T-helper 2 cell treated with Interferon-gamma antibody and Interleukin-4, amounts not matched to agents 5 μg/mL and 100 μg/mL, for 36 hours (primary cell): ENCODE data around the gene LRRC14B.

ENCODE experiments used
- DNase-seq: peaks from one replicate; pipeline ENCODE4 v3.0.0; 2021; ENCODE audit warnings: low spot score
- H3K27ac Mint-ChIP-seq: one replicate; pipeline ENCODE4 v1.8.0; 2021; ENCODE audit warnings: mild to moderate bottlenecking, mixed read lengths
- H3K27me3 Mint-ChIP-seq: one replicate; pipeline ENCODE4 v1.8.0; 2021; ENCODE audit warnings: low read depth, mixed read lengths
- H3K36me3 Mint-ChIP-seq: one replicate; pipeline ENCODE4 v1.8.0; 2021; ENCODE audit warnings: low read depth, mixed read lengths
- H3K4me1 Mint-ChIP-seq: one replicate; pipeline ENCODE4 v1.8.0; 2021; ENCODE audit warnings: low read depth, mixed read lengths
- H3K4me3 Mint-ChIP-seq: one replicate; pipeline ENCODE4 v1.8.0; 2022; ENCODE audit warnings: mild to moderate bottlenecking, moderate library complexity, mixed read lengths
- H3K9me3 Mint-ChIP-seq: one replicate; pipeline ENCODE4 v1.8.0; 2021; ENCODE audit warnings: mixed read lengths

The LRRC14B gene

GRCh38 chr5:155651-156410 lies 35.5 kb upstream of the LRRC14B start:
- Mint-ChIP-seq H3K4me3 (no peak overlapping the region), H3K27me3 (peaks cover 3% of the 10 kb centered on the region), H3K36me3 (no peaks in the 10 kb centered on the region), H3K9me3 (no peaks in the 10 kb centered on the region), H3K27ac (no peak overlapping the region), H3K4me1 (no peaks in the 10 kb centered on the region)
- DNase-seq: no peak

GRCh38 chr5:156411-157072 lies 34.8 kb upstream of the LRRC14B start:
- no peaks in the 10 kb centered on the region for H3K9me3 Mint-ChIP-seq
- no peak for DNase-seq
- H3K27ac Mint-ChIP-seq: no peak overlapping the region
- H3K4me3 Mint-ChIP-seq: no peak overlapping the region
- peaks cover 3% of the 10 kb centered on the region for H3K27me3 Mint-ChIP-seq
- no peaks in the 10 kb centered on the region for H3K36me3 Mint-ChIP-seq
- H3K4me1 Mint-ChIP-seq: no peaks in the 10 kb centered on the region

- DNase-seq: no peak
- H3K4me1 Mint-ChIP-seq: no peaks in the 10 kb centered on the region
- H3K4me3 Mint-ChIP-seq: no peak overlapping the region
- H3K27ac Mint-ChIP-seq: no peak overlapping the region
- no peaks in the 10 kb centered on the region for H3K9me3 Mint-ChIP-seq
- H3K27me3 Mint-ChIP-seq: no peaks in the 10 kb centered on the region
- no peaks in the 10 kb centered on the region for H3K36me3 Mint-ChIP-seq
These were observed 34.1 kb upstream of the LRRC14B start for GRCh38 chr5:157126-157715.

DNA sequence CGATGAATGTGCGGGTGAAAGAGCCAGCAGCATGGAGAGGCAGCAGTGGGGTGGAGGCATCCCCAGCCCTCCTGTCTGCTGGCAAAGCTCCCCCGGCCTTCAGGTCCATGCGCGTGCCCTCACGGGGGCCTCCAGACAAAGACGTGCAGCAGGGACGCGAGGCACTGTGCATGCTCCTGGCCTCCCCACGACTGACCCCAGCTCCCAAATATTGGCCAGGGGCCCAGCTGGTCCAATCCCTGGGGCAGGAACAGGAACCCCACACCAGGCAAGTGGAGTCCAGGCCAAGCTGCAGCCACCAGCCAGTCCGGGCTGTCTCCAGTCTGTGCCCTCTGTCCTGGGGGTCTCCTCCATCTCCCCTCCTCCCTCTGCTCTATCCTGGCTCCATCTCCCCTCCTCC lies 33.5 kb upstream of the LRRC14B start:
- Mint-ChIP-seq H3K9me3 (no peaks in the 10 kb centered on the region), H3K4me3 (no peak overlapping the region), H3K27ac (no peak overlapping the region), H3K4me1 (no peaks in the 10 kb centered on the region), H3K36me3 (no peaks in the 10 kb centered on the region), H3K27me3 (no peaks in the 10 kb centered on the region)
- DNase-seq: no peak

DNA sequence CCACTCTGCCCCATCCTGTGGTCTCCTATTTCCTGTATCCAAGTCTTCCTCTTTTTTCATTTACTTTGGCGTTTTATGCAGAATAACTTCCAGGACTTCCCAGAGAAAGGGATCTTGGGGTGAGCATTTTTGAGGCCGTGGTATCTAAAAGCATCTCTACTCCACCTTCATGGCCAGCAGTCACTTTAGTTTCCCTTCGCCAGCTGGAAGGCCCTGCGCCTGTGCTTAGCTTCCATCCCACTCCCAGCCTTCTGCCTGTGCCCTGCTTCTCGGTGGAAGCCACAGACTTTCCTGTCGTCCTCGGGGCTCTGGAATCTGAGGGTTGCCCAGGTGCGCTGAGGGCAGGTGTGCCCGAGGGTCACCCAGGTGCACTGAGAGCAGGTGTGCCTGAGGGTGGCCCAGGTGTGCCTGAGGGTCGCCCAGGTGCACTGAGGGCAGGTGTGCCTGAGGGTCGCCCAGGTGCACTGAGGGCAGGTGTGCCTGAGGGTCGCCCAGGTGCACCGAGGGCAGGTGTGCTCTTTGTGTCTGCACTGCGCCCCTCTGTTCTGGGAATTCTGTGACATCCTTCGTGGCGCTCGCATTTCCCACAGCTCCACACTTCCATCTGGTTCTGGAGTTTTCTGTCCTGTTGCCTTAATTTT lies 32.4 kb upstream of the LRRC14B start:
- Mint-ChIP-seq H3K27me3 (no peaks in the 10 kb centered on the region), H3K9me3 (no peaks in the 10 kb centered on the region)

DNA sequence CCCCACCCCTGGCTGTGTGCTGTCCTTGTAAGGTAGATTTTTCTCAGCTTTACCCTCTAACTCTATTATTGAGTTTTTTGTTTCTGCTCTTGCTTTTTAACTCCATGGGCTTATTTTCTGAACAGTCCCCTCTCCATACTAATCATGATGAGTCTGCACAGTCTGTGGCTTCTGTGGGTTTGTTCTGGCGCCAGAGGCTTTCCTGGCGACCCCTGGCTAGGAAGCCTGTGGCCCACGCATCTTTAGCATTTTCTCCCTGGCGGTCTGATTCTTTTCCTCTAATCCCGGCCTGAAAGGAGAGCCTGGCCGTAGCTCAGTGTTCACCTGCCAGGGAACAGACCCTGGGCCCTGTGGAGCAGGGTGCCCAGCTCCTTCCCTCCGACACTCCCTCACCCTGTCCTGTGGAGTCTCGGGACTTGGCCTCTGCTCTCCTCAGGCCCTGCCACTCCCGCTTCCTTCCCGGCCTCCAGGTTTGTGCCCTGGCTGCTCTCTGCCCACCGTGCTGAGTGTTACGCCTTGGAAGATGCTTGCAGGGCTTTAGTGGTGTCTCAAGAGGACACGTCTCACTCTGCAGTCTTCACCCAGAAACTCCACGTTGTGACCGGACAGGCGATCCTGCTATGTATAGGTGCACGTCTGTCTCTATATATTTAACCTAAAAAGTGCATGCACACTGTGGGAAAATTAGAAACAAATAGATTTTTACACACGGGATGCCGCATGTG lies 31.7 kb upstream of the LRRC14B start:
- Mint-ChIP-seq H3K4me3 (no peak overlapping the region), H3K27me3 (no peaks in the 10 kb centered on the region), H3K4me1 (no peaks in the 10 kb centered on the region), H3K27ac (no peak overlapping the region), H3K9me3 (no peaks in the 10 kb centered on the region), H3K36me3 (no peaks in the 10 kb centered on the region)
- DNase-seq: no peak

More for the DNA sequence above, 32.4 kb upstream of the LRRC14B start:
- H3K4me1 Mint-ChIP-seq: no peaks in the 10 kb centered on the region
- no peak for DNase-seq
- H3K36me3 Mint-ChIP-seq: no peaks in the 10 kb centered on the region
- no peak overlapping the region for H3K27ac Mint-ChIP-seq
- no peak overlapping the region for H3K4me3 Mint-ChIP-seq

DNA sequence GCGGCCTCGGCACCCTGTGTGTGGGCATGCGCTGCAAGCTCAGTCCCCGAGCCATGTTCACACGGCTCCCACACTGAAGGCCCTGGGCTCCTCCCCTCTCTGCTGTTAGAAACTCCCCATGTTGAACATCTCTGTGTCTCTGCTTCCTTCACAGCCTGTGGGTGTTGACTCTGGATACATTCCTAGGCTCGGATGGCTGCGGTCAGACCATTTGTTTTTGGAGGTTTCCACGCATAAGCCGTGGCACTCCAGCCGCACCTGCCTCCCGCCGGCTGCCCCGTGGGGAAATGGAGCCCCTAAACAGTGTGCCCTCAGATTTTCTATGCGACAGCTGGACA lies 31.2 kb upstream of the LRRC14B start:
- H3K4me1 Mint-ChIP-seq: no peaks in the 10 kb centered on the region
- H3K4me3 Mint-ChIP-seq: no peak overlapping the region
- H3K36me3 Mint-ChIP-seq: no peaks in the 10 kb centered on the region
- H3K27ac Mint-ChIP-seq: no peak overlapping the region
- no peak for DNase-seq
- no peaks in the 10 kb centered on the region for H3K27me3 Mint-ChIP-seq
- H3K9me3 Mint-ChIP-seq: no peaks in the 10 kb centered on the region

DNA sequence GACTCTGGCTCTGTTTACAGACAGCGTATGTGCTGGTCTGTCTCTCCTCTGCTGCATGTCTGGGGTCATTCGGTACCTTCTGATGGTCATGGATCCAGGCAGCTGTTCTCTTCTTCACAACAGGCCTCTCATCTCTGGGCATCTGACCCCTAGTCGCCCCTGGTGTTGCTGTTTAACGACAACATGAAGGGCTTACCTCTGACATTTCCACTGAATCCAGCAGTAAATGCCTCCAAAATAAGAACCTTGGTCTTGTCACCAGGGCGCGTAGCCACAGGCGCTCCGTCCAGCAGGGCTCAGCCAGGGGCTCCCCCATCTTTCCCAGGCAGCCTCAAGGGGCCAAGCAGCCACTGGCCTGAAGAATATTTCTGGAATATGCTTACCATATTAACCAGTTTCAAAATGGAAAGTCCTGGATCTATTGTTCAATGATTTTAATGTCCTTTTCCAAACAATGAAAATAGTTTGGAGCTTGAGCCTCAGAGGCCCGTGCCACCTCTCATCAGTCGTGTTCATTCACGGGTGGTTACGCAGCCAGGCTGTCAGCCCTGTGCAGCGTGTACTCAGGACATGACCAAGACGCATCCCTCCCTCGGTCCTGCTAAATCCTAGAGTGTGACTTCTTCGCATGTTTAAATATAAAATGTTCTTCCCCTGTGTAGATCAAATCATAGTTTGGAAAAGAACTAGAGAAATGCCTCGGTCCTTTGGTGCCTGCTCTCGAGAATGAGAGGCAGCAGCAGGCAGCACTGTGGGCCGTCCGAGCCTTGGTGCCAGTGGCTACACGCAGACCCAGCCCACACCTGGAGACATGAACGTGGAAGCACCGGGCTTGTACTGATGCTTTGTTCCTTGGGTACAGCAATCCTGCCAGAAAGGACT lies 30.1 kb upstream of the LRRC14B start:
- Mint-ChIP-seq H3K27ac (no peak overlapping the region), H3K4me1 (no peaks in the 10 kb centered on the region), H3K27me3 (no peaks in the 10 kb centered on the region), H3K36me3 (no peaks in the 10 kb centered on the region), H3K9me3 (no peaks in the 10 kb centered on the region), H3K4me3 (no peak overlapping the region)
- no peak for DNase-seq

- Mint-ChIP-seq H3K27me3 (no peaks in the 10 kb centered on the region), H3K4me1 (no peaks in the 10 kb centered on the region), H3K27ac (no peak overlapping the region), H3K36me3 (no peaks in the 10 kb centered on the region), H3K9me3 (no peaks in the 10 kb centered on the region), H3K4me3 (no peak overlapping the region)
- no peak for DNase-seq
These were observed 29.5 kb upstream of the LRRC14B start for GRCh38 chr5:161803-162110.

GRCh38 chr5:162190-162564 lies 29.1 kb upstream of the LRRC14B start:
- Mint-ChIP-seq H3K27me3 (no peaks in the 10 kb centered on the region), H3K27ac (no peak overlapping the region), H3K4me1 (no peaks in the 10 kb centered on the region), H3K9me3 (no peaks in the 10 kb centered on the region), H3K4me3 (no peak overlapping the region), H3K36me3 (no peaks in the 10 kb centered on the region)
- DNase-seq: no peak

DNA sequence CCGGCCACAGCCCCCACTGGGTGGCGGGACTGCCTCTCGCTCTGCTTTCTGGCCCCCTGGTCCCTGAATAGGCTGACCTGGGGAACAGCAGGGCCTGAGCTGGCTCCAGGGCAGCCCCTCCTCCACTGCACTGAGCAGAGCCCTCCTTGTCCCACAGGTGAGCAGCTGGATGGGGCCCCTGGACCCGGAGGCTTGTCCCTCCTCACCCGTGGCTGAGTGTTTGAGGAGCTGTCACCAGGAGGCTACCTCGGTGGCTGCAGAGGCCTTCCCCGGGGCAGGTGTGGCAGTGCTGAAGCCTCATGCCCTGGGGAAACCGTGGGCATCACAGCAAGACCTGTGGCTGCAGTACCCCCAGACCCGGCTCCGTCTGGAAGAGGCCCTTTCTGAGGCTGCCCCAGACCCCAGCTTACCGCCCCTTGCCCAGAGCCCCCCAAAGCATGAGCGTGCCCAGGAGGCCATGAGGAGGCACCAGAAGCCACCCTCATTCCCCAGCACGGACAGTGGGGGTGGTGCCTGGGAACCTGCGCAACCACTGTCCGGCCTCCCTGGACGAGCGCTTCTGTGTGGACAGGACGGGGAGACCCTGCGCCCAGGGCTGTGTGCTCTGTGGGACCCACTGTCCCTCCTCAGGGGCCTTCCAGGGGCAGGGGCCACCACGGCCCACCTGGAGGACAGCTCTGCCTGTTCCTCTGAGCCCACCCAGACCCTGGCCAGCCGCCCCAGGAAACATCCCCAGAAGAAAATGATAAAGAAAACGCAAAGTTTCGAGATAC lies 28.5 kb upstream of the LRRC14B start:
- H3K9me3 Mint-ChIP-seq: no peaks in the 10 kb centered on the region
- no peak overlapping the region for H3K4me3 Mint-ChIP-seq
- H3K27ac Mint-ChIP-seq: no peak overlapping the region
- H3K4me1 Mint-ChIP-seq: no peaks in the 10 kb centered on the region
- DNase-seq: no peak
- H3K27me3 Mint-ChIP-seq: no peaks in the 10 kb centered on the region
- no peaks in the 10 kb centered on the region for H3K36me3 Mint-ChIP-seq

GRCh38 chr5:163338-163620 lies 28.0 kb upstream of the LRRC14B start:
- no peak for DNase-seq
- Mint-ChIP-seq H3K4me3 (no peak overlapping the region), H3K4me1 (no peaks in the 10 kb centered on the region), H3K36me3 (no peaks in the 10 kb centered on the region), H3K27me3 (no peaks in the 10 kb centered on the region), H3K27ac (no peak overlapping the region), H3K9me3 (no peaks in the 10 kb centered on the region)

DNA sequence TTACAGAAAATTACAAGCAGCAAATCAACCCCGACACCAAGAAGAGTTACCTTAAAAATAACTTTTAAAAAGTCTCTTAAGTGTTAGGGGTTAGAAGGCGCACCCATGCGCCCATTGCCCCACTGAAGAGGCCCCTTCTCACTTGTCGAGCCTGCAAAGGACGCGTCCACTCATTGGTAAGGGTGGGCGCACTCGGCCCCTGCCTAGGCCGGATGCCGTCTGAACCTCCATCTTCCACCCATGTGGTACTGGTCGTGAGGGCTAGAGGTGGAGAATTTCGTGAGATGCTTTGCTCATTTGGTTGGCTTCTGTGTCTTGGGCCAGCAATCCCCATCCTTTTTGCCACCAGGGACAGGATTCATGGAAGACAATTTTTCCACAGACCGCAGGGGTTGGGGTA lies 27.5 kb upstream of the LRRC14B start:
- DNase-seq: no peak
- H3K9me3 Mint-ChIP-seq: no peaks in the 10 kb centered on the region
- no peak overlapping the region for H3K27ac Mint-ChIP-seq
- no peaks in the 10 kb centered on the region for H3K4me1 Mint-ChIP-seq
- no peak overlapping the region for H3K4me3 Mint-ChIP-seq
- H3K36me3 Mint-ChIP-seq: no peaks in the 10 kb centered on the region
- H3K27me3 Mint-ChIP-seq: no peaks in the 10 kb centered on the region
